Stimulated activated CD8-positive, alpha-beta memory T cell treated with anti-CD3 and anti-CD28 coated beads, Interleukin-12 subunit alpha, Interleukin-12 subunit beta, amount 100 ng/mL, for 24 hours (primary cell): ENCODE data around the gene ATP4B.
"Not testable (repeated sequence)": the region's sequence is repeated elsewhere in the genome, so short reads cannot be mapped to it uniquely, and the experiment has no call there.

Experiments used
- DNase-seq: peaks from one replicate; pipeline ENCODE4 v3.0.0-alpha.2; 2020; ENCODE audit errors: extremely low read depth

The ATP4B gene

DNA sequence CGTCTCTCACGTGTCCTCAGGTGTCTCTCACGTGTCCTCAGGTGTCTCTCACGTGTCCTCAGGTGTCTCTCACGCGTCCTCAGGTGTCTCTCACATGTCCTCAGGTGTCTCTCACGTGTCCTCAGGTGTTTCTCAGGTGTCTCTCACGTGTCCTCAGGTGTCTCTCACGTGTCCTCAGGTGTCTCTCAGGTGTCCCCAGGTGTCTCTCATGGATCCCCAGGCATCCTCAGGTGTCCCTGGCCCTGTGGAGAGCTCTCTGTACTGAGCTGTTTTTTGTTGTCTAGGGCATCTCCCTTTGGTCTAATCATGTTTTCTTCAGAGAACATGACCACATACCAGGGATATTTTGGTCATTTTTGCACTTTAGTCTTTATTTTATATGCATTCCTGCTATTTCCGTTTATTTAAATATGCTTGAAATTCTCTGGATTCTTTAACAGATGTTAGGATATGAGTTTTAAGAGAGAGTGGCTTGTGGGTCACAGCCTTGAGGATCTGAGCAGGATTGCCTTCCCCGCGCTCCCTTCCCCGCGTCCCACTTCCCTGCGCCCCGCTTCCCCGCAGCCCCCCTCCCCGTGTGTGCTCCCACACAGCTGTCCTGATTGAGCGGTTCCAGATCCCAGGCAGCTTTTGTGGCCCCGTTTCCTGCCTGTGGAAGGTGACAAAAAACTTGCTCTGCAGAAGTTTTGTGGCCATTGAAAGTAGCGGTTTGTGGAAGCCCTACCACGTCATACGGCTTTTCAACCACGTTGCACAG is 31.9 kb downstream of the ATP4B start:
- no peak for DNase-seq

GRCh38 chr13:113624640-113625304 is 33.2 kb downstream of the ATP4B start:
- not testable (repeated sequence) for DNase-seq

GRCh38 chr13:113624235-113624587 is 33.8 kb downstream of the ATP4B start:
- no peak for DNase-seq

- no peak for DNase-seq
These were observed 34.3 kb downstream of the ATP4B start for GRCh38 chr13:113623491-113624234.

GRCh38 chr13:113622791-113623490 is 35.1 kb downstream of the ATP4B start:
- no peak for DNase-seq

DNA sequence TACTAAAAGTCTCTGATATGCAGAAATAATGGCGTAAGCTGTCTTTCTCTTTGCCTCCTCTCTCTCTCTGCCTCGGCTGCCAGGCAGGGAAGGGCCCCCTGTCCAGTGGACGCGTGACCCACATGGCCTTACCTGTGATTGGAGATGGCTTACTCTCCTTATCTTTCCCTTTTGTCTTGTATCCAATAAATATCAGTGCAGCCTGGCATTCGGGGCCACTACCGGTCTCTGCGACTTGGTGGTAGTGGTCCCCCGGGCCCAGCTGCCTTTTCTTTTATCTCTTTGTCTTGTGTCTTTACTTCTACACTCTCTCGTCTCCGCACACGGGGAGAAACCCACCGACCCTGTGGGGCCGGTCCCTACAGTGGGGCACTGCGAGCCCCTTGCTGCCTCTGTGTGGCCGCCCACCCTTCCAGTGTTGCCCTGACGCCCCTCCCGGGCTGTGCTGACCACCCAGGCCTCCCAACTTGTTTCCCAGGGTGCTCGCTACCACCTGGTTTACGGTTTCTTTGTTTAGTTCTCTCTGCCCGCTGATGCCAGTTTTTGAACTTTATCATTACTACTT is 35.9 kb downstream of the ATP4B start:
- not testable (repeated sequence) for DNase-seq

DNA sequence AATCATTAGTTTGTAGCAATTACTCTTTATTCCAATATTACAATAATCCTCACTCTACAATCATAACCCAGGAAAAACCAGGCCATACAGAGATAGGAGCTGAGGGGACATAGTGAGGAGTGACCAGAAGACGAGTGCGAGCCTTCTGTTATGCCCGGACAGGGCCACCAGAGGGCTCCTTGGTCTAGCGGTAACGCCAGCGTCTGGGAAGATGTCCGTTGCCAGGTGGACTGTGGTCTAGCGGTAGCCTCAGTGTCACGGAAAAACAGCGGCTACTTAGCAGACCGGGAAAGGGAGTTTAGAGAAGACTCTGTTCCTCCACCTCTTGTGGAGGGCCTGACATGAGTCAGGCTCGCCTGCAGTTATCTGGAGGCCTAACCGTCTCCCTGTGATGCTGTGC is 36.5 kb downstream of the ATP4B start:
- not testable (repeated sequence) for DNase-seq

DNA sequence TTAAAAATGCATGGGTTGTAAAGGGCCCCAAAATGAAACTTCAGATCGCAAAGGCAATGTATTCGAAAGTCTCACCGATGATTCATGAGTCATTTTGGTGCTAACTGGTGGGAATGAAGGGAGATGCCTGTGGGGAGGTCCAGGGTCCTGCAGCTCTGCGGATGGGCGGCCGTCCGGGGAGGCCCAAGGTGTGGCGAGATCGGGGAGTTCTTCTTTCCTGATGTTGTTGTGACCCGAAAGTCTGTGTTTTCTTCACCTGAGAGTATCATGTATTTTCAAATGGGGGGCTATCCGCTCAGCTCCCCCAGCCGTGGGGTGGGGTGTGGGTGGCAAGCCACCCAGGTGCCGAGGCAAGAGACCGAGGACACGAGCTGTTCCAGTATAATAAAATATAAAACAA is 37.0 kb downstream of the ATP4B start:
- DNase-seq, result no peak

- DNase-seq, result no peak
These were observed 37.8 kb downstream of the ATP4B start for GRCh38 chr13:113620036-113620796.

GRCh38 chr13:113618455-113618854 is 39.5 kb downstream of the ATP4B start:
- DNase-seq, result no peak

- DNase-seq, result no peak
These were observed 40.0 kb downstream of the ATP4B start for GRCh38 chr13:113617961-113618360.

DNA sequence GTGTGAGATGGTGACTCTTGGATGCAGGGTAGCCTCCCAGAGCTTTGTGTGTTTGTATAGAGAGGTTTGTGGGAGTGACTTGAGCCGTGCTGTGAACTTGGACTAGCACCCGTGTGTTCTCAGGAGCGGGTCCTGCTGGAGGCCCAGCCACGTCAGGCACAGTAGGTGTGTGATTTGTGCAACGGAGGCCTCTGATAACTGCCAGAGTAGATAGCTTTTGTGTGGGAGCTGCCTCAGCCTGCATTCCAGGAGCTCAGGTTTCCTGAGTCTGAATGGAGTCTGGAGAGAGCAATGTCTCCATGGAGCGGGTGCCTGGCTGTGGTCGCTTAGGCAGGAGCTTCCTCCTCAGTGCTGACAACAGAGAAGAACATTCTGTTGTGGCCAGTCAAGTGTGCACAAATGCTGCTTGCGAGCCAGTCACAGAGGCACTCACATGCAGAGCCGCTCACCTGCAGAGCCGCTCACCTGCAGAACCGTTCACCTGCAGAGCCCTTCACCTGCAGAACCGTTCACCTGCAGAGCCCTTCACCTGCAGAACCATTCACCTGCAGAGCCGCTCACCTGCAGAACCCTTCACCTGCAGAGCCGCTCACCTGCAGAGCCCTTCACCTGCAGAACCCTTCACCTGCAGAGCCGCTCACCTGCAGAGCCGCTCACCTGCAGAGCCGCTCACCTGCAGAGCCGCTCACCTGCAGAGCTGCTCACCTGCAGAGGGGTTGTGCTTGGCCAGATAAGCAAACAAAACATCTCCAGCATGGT is 40.8 kb downstream of the ATP4B start:
- no peak for DNase-seq

- no peak for DNase-seq
These were observed 41.6 kb downstream of the ATP4B start for GRCh38 chr13:113616281-113616906.

GRCh38 chr13:113613789-113614379 is 44.1 kb downstream of the ATP4B start:
- DNase-seq, result no peak

DNA sequence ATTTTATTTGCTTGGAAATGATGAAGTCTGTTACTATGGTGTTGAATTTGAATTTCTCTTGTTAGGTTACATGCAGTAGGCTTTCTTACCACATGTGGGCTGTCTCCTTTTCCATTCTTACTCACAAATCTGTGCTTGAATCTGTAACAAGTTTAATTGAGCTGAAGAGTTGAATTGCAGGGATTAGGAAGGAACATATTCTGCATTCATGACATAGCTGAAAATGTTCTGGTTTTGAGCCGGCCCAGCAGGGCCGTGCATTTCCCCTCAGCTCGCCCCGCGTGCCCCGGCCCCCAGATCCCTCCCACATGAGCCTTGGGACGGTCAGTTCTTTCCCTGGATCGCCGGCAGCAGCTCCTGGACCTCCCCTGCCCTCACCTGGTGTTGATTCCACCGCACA is 45.4 kb downstream of the ATP4B start:
- no peak for DNase-seq

DNA sequence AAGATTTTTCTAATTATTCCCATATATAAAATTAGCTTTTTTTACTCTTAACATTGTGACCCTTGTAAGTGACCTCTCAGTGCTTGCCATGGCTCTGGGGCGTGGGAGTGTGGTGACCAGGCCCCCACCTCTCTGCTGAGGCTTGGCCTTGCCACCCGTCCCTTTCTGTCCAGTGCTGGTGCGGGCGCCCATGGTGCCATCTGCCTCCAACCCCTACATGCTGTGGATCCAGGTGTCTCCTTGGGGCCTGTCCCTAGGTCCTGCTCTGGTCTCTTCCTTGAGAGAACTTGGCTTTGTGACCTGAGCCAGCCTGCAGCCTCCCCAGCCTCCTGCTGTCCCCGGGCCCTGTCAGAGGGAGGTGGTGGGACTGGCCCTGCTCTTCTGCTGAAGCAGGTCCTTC is 46.0 kb downstream of the ATP4B start:
- no peak for DNase-seq

- no peak for DNase-seq
These were observed 47.7 kb downstream of the ATP4B start for GRCh38 chr13:113610266-113610665.

DNA sequence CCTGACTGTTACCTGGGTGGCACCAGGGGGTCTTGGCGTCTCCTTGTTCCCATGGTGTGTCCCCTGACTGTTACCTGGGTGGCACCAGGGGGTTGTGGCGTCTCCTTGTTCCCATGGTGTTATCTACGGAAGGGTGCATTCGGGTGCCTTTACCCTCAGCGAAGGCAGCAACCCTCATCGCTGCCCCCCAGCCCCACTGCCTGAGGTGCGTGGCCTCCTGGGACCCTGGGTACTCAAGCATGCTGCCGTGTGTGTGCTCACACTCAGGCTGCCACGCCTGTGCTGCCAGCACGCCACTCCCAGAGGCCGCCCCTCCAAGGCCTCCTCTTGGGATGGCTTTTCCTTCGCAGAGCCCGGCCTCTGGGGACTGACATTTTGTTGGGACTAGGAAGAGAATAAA is 48.4 kb downstream of the ATP4B start:
- DNase-seq, result no peak

- no peak for DNase-seq
These were observed 48.9 kb downstream of the ATP4B start for GRCh38 chr13:113608967-113609533.
